Non-pigmented ciliary epithelial cell (primary cell): ENCODE results near the gene SIK2.
"Not testable (repeated sequence)": the region's sequence is repeated elsewhere in the genome, so short reads cannot be mapped to it uniquely, and the experiment has no call there.

Experiments
- DNase-seq: peaks from one replicate; pipeline ENCODE4 v3.0.0-alpha.2; 2010; ENCODE audit warnings: low read depth

Gene SIK2

GRCh38 chr11:111627591-111627990 lies 25.3 kb downstream of the SIK2 start:
- DNase-seq: no peak

GRCh38 chr11:111629499-111629898 lies 27.2 kb downstream of the SIK2 start:
- no peak for DNase-seq

GRCh38 chr11:111631024-111631665 lies 28.9 kb downstream of the SIK2 start:
- DNase-seq: no peak

GRCh38 chr11:111631666-111632039 lies 29.4 kb downstream of the SIK2 start:
- peak; percentile 63 for DNase-seq

- no peak for DNase-seq
Measured at GRCh38 chr11:111632516-111633220, 30.4 kb downstream of the SIK2 start.

GRCh38 chr11:111633248-111633647 lies 31.0 kb downstream of the SIK2 start:
- DNase-seq: no peak

GRCh38 chr11:111633756-111634362 lies 31.6 kb downstream of the SIK2 start:
- DNase-seq: no peak

- DNase-seq: no peak
Measured at GRCh38 chr11:111634981-111635705, 32.9 kb downstream of the SIK2 start.

- DNase-seq: no peak
Measured at GRCh38 chr11:111635706-111636045, 33.4 kb downstream of the SIK2 start.

GRCh38 chr11:111637885-111638284 lies 35.6 kb downstream of the SIK2 start:
- no peak for DNase-seq

- no peak for DNase-seq
Measured at GRCh38 chr11:111639226-111639925, 37.1 kb downstream of the SIK2 start.

- no peak for DNase-seq
Measured at GRCh38 chr11:111641339-111642015, 39.2 kb downstream of the SIK2 start.

GRCh38 chr11:111642542-111642941 lies 40.3 kb downstream of the SIK2 start:
- DNase-seq: no peak

GRCh38 chr11:111644922-111645321 lies 42.7 kb downstream of the SIK2 start:
- no peak for DNase-seq

GRCh38 chr11:111645657-111646316 lies 43.5 kb downstream of the SIK2 start:
- DNase-seq: no peak

- not testable (repeated sequence) for DNase-seq
Measured at GRCh38 chr11:111651336-111651735, 49.1 kb downstream of the SIK2 start.

- DNase-seq: no peak
Measured at GRCh38 chr11:111652184-111652583, 49.9 kb downstream of the SIK2 start.

- DNase-seq: no peak
Measured at GRCh38 chr11:111654601-111655000, 52.4 kb downstream of the SIK2 start.

GRCh38 chr11:111655924-111656323 lies 53.7 kb downstream of the SIK2 start:
- DNase-seq: no peak

- DNase-seq: not testable (repeated sequence)
Measured at GRCh38 chr11:111657905-111658304, 55.7 kb downstream of the SIK2 start.

GRCh38 chr11:111658493-111658892 lies 56.2 kb downstream of the SIK2 start:
- not testable (repeated sequence) for DNase-seq
